Activated naive CD4-positive, alpha-beta T cell treated with anti-CD3 and anti-CD28 coated beads, Interleukin-2, amount 10 ng/mL, durations not matched to agents 7 days and 5 days (primary cell): ENCODE data around the gene LDLRAD2.

Experiments used
- CTCF ChIA-PET: fragments of 350-600 bp; sonication (Branson Sonifier 250); formaldehyde crosslinking; loops from one replicate; lab custom pipeline; 2021; ENCODE audit warnings: antibody characterized with exemption; lab: Charles Lee
- DNase-seq: peaks from one replicate; pipeline ENCODE4 v3.0.0-alpha.2; 2020
- H3K27ac Mint-ChIP-seq: one replicate; pipeline ENCODE4 v1.8.0; 2021; ENCODE audit warnings: mild to moderate bottlenecking, moderate library complexity, mixed read lengths
- H3K27me3 Mint-ChIP-seq: one replicate; pipeline ENCODE4 v1.8.0; 2021; ENCODE audit warnings: mild to moderate bottlenecking, mixed read lengths
- H3K36me3 Mint-ChIP-seq: one replicate; pipeline ENCODE4 v1.8.0; 2021; ENCODE audit warnings: mixed read lengths
- H3K4me1 Mint-ChIP-seq: one replicate; pipeline ENCODE4 v1.8.0; 2021; ENCODE audit warnings: mixed read lengths
- H3K4me3 Mint-ChIP-seq: one replicate; pipeline ENCODE4 v1.8.0; 2021; ENCODE audit warnings: mild to moderate bottlenecking, moderate library complexity, mixed read lengths
- H3K9me3 Mint-ChIP-seq: one replicate; pipeline ENCODE4 v1.8.0; 2021; ENCODE audit warnings: mixed read lengths

The LDLRAD2 gene

DNA sequence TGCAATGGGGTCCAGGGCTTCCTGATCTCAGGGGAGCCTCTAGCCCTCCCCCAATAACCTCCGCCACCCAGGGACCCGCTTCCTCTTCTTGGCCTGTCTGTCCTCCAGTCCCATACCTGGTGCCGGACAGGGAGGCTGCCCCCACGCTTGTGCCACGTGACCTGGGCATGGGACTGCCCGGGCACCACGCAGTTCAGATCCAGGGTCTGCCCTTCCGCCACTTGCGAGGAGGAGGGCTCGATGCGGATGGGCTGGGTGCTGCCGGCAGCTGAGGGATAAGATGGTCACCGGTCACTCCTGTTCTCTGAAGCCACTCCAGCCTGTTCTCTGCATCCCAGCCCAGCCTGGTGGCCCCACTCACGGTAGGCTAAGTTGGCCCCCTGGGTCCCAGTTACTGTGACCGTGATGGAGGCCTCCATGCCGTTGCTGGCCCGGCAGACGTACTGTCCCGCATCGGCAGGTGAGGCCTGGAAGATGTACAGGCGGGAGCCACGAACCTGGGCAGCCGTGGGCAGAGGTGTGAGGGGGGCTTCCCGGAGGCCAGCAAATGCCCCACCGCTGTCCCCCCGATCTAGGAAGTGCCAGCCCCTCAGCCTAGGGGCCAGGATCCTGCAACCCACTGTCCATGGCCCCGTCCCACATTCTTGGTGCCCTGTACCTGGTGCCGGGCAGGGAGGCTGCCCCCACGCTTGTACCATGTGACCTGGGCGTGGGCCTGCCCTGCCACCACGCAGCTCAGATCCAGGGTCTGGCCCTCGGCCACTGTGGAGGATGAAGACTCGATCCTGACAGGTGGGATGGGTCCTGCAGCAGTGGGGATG, 39.6 kb downstream of the LDLRAD2 start:
- no peak for DNase-seq
- Mint-ChIP-seq H3K4me1 (peaks cover 6% of the 10 kb centered on the region), H3K9me3 (no peaks in the 10 kb centered on the region), H3K4me3 (no peak overlapping the region), H3K27ac (no peak overlapping the region), H3K27me3 (no peaks in the 10 kb centered on the region), H3K36me3 (no peaks in the 10 kb centered on the region)
- CTCF ChIA-PET: no interaction called here

DNA sequence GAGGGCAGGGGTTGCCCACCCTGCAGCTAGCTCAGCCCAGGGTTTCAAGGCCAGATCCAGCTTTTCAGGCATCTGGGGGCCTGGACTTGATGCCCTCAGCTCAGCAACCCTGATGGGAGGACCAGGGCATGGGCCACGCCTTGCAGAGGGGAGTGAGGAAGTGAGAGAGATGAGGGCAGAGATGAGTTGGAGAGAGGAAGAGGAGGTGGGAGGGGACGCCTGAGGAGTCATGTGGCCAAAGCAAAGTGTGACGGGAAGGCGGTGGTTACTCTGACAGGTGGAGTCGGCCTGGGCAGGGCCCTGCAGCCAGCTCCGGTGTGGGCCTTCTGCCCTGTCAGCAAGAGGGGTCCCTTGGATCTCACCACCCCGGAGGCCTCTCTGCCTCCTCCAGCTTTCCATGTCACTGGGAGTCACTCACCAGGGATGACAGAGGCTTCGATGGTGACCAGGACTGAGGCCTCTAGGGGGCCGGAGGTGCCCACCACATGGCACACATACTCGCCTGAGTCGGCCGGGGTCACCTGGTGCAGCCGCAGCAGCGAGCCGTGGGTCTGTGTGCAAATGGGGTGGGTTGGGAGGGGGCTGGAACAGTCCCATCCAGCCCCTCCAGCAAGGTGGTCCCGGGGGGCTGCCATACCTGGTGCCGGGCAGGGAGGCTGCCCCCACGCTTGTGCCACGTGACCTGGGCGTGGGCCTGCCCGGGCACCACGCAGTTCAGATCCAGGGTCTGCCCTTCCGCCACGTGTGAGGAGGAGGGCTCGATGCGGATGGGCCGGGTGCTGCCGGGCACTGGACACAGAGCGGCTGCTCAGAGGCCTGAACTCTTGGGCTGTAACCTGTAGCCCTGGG, 40.4 kb downstream of the LDLRAD2 start:
- Mint-ChIP-seq H3K27ac (no peak overlapping the region), H3K4me3 (no peak overlapping the region), H3K4me1 (peaks cover 6% of the 10 kb centered on the region), H3K27me3 (no peaks in the 10 kb centered on the region), H3K9me3 (no peaks in the 10 kb centered on the region), H3K36me3 (no peaks in the 10 kb centered on the region)
- peak; percentile 25 for DNase-seq
- CTCF ChIA-PET: no interaction called here

DNA sequence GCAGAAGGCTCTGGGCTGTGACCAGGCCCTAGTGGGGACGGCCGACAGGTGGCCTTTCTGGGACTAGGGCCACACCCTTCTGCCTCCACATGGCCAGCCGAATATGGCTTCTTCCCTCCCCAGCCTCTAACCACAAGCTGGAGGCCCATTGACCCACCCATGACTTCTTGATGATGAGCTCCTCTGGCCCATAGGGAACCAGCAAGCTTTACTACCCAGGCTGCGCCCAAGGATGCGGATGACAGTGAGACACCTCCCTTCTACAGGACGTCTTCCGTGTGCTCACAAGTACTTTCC, 41.0 kb downstream of the LDLRAD2 start:
- Mint-ChIP-seq H3K36me3 (no peaks in the 10 kb centered on the region), H3K27ac (no peak overlapping the region)
- DNase-seq: no peak

DNA sequence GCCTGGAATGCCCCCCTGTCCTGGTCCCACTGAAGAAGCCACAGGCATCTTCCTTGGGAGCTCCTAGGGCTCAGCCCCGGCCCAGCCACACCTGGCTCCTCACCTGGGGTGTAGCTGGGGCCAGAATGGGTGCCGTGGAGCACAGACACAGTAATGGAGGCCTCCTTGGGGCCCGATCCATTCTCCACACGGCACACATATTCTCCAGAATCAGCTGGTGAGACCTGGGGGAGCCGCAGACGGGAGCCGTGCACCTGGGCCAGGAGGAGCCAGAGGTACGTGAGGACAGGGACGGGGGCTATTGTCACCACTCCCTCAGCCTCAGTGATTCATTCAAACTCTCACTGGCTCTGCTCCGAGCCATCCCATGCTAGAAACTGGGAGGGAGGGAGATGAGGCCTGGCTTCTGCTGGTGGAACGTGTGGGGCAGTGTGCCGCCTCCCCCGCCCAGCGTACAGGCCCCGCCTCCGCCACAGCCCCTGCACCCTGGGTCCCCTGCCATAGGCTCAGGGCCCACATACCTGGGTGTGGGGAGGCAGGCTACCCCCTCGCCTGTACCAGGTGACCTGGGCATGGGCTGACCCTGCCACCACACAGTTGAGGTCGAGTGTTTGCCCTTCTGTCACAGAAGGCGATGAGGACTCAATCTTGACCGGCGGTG, 42.2 kb downstream of the LDLRAD2 start:
- Mint-ChIP-seq H3K9me3 (no peaks in the 10 kb centered on the region), H3K27me3 (no peaks in the 10 kb centered on the region), H3K4me1 (peaks cover 6% of the 10 kb centered on the region), H3K36me3 (no peaks in the 10 kb centered on the region), H3K27ac (no peak overlapping the region), H3K4me3 (no peak overlapping the region)
- DNase-seq: no peak
- CTCF ChIA-PET: no interaction called here

More for the DNA sequence above, 41.0 kb downstream of the LDLRAD2 start:
- Mint-ChIP-seq H3K4me3 (no peak overlapping the region), H3K27me3 (no peaks in the 10 kb centered on the region), H3K9me3 (no peaks in the 10 kb centered on the region), H3K4me1 (peaks cover 6% of the 10 kb centered on the region)
- CTCF ChIA-PET: no interaction called here

DNA sequence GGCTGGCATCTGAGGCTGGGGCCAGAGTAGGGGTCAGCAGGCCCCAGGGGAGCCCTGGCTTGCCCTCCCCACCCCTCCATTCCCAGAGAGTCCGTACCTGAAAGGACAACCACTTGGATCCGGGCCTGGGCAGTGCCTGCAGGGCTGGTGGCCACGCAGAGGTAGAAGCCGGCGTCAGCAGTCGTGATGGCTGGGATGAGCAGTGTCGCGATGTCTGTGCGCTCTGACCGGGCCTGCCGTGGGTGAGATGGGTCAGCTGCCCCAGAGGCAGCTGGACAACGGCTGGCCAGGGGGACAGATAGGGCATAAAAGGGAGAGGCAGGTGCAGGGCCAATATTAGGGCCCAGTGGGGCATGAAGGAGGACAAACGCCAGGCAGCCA, 42.7 kb downstream of the LDLRAD2 start:
- Mint-ChIP-seq H3K9me3 (no peaks in the 10 kb centered on the region), H3K27me3 (no peaks in the 10 kb centered on the region), H3K4me3 (no peak overlapping the region), H3K36me3 (no peaks in the 10 kb centered on the region), H3K27ac (no peak overlapping the region), H3K4me1 (peaks cover 6% of the 10 kb centered on the region)
- CTCF ChIA-PET: no interaction called here
- DNase-seq: no peak

DNA sequence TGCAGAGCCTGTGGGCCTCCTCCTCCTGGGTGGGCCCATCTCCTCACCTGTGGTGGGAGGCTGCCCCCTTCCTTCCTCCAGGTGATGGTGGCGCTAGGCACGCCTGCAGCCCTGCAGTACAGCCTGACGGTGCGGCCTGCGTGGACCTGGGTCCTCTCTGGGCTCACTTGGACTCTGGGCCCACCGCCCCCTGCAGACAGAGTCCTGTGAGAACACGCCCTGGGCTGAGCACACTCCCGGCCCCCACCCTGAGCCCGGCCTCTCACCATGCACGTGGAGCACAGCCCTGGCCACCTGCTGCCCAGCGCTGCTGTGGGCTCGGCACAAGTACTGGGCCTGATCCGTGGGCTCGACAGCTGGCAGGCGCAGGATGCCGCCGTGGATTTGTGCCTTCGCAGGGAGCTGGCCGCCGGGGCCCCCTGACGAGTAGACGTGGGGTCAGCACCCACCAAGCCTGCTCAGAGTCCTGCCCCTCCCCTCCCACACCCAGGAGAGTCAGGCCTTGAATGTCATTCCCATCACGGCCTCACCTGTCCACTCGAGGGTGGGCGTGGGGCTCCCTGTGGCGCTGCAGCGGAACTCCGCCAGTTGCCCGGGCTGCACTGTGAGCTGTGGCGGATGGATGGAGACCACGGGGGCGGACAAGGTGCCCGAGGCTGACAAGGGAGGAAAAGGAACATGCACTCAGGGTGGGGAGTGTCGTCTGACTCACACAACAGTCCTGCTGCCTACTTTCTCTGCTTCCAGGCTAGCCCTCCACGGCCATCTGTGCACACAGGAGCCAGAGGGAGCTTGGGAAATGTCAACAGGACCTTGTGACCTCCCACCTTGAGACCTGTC, 43.4 kb downstream of the LDLRAD2 start:
- Mint-ChIP-seq H3K9me3 (no peaks in the 10 kb centered on the region), H3K27ac (no peak overlapping the region), H3K27me3 (no peaks in the 10 kb centered on the region), H3K4me1 (peaks cover 6% of the 10 kb centered on the region), H3K36me3 (no peaks in the 10 kb centered on the region), H3K4me3 (no peak overlapping the region)
- DNase-seq: no peak
- CTCF ChIA-PET: no interaction called here

DNA sequence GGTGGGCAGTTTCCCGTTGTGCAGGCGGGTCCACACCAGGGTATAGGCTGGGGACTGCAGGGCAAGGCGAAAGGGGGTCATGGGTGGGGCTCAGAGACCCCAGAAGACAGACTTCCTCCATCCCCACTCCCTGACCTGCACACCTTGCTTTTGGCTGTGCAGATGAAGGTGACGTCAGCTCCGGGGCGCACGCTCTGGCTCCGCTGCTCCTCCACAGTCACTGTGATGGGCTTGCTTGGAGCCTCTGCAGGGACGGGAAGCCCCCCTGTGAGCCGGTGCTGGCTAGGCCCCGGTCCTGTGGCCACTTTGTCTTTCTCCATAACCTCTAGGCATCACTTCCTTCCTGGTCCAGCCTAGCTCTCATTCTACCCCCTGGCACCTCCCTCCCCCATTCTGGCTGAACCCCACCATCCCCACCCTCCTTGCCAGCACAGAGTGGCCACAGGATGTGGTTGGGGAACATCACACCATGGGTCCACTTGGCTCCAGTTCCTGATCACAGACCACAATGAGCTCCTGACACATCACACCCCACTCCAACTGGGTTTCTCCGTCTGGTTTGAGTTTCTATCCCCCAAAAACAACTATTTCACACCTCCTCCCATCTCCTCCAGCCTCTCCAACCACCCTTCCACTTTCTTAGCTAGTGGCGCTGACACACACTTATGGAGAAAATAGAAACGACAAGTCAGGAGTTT, 45.2 kb downstream of the LDLRAD2 start:
- Mint-ChIP-seq H3K36me3 (no peaks in the 10 kb centered on the region), H3K27me3 (no peaks in the 10 kb centered on the region), H3K27ac (no peak overlapping the region), H3K4me3 (no peak overlapping the region), H3K9me3 (no peaks in the 10 kb centered on the region), H3K4me1 (peaks cover 2% of the 10 kb centered on the region)
- no peak for DNase-seq
- CTCF ChIA-PET: no interaction called here

DNA sequence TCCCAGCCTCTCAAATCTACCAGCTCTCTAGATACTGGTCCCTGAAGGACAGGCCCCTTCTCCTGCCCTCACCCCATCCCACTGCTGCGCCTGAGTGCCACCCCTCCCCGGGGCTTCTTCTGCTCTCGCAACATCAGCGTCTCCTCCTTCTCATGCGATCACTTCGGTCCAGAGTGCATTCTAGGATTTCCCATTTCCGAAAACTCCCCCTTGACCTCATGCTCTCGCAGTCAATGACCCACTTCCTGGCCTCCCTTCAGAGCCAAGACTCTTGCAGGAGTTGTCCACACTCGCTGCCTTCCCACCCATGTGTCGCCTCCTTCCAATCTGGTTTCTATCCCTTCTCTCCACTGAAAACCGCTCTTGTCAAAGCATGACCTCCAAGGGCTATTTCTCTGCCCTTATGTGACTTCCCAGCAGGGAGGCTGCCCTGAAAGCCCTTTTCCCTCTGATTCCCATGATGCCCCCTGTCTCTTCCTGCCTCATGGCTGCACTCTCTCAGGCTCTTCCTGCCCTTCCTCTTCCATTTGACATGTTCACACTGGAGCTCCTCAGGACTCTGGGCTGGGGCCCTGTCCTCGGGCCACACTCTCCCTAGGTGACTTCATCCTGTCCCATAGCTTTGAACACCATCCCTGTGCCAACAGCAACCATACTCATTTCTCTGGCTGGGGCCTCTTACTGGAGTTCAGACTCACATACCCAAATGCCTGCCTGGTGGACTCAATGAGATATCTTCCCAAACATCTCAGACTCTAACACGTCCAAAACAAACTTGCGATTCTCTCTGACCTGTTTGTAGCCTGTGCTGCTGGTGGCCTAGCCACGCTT, 46.0 kb downstream of the LDLRAD2 start:
- DNase-seq: no peak
- no peak overlapping the region for H3K4me3 Mint-ChIP-seq
- H3K27ac Mint-ChIP-seq: no peak overlapping the region
- no peaks in the 10 kb centered on the region for H3K36me3 Mint-ChIP-seq
- CTCF ChIA-PET: interaction anchor here (1.0 kb wide), 1 partner anchor 24 kb away, joined by 3 read pairs; no protein-coding TSS in a partner anchor
- no peaks in the 10 kb centered on the region for H3K27me3 Mint-ChIP-seq
- no peaks in the 10 kb centered on the region for H3K4me1 Mint-ChIP-seq
- no peaks in the 10 kb centered on the region for H3K9me3 Mint-ChIP-seq

DNA sequence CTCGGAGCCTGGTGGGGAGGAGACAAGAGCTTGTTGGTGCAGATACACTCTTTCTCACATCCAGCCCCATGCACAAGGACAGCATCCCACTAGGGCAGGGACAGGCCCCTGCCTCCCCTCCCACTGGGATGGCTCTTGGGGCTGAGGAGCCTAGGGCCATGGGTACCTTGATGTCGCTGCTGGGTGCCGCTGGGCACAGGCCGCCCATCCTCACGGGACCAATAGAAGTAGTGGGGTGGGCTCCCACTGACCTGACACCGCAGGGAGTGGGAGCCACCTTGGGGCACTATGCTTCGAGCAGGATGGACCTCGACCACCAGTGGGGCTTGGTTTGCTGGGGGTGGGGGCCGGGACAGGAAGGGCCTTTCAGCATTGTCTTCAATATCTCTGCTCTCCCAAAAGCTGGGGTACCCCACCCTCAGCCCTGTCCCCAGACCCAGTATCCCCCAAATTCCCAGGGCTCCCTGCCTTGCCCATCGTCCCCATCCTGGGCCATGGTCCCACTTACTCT, 47.7 kb downstream of the LDLRAD2 start:
- Mint-ChIP-seq H3K27me3 (no peaks in the 10 kb centered on the region), H3K36me3 (no peaks in the 10 kb centered on the region), H3K4me1 (no peaks in the 10 kb centered on the region), H3K4me3 (no peak overlapping the region), H3K9me3 (no peaks in the 10 kb centered on the region), H3K27ac (no peak overlapping the region)
- CTCF ChIA-PET: interaction anchor here (0.7 kb wide), 1 partner anchor 262 kb away, joined by 4 read pairs; no protein-coding TSS in a partner anchor
- no peak for DNase-seq

DNA sequence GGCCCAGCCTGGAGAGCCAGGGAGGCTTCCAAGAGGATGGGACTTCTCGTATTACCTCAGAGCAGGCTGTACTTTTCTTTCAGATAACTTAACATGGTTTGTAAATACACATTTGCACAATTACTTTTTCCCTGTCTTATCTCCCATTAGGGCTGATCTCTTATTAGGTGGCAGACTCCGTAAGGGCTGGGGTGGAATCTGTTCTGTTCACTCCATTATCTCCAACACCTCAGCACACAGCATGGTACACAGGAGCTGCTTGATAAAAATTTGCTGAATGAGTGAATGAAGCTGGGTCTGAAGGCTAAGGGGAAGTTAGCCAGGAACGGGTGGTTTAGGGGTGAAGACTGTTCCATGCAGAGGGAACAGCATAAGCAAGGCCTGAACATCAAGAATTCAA, 48.9 kb downstream of the LDLRAD2 start:
- CTCF ChIA-PET: no interaction called here
- Mint-ChIP-seq H3K27ac (no peak overlapping the region), H3K4me1 (no peaks in the 10 kb centered on the region), H3K36me3 (no peaks in the 10 kb centered on the region), H3K9me3 (no peaks in the 10 kb centered on the region), H3K27me3 (no peaks in the 10 kb centered on the region), H3K4me3 (no peak overlapping the region)
- no peak for DNase-seq

DNA sequence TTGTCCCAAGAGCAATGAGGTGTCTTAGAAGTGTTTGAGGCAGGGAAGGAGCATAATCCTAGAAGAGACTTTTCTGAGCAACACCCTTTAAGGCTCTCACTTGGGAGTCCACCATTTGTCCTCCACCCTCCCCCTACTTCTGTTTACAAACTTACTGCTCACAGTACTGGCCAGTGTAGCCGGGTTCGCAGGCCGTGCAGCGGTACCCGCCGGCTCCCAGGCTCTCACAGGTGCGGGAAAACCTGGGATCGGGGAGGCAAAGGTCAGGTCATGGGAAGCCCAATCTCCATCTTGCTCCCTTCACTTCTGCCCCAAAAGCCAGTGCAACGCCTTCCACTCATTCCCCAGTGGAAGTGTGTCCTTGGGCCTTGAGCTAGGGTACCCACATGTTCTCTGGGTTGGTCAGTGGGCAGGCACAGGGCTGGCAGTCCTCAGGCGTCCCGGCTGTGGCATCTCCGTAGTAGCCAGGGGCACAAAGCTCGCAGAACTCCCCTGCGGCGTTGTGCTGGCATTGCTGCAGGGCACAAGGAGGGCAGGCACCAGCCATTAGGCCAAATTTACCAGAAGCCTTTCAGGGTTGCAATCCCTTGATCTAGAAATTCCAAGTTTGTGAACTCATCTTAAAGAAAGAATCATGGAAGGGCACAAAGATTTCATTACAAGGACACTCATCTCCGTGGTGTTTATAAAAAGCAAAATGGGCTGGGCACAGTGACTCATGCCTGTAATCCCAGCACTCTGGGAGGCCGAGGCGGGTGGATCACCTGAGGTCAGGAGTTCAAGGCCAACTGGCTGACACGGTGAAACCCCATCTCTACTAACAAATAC, 49.8 kb downstream of the LDLRAD2 start:
- Mint-ChIP-seq H3K27me3 (no peaks in the 10 kb centered on the region), H3K9me3 (no peaks in the 10 kb centered on the region), H3K4me1 (no peaks in the 10 kb centered on the region), H3K36me3 (no peaks in the 10 kb centered on the region), H3K27ac (no peak overlapping the region), H3K4me3 (no peak overlapping the region)
- no peak for DNase-seq
- CTCF ChIA-PET: interaction anchor here (0.6 kb wide), 1 partner anchor 1271 kb away, joined by 3 read pairs; no protein-coding TSS in a partner anchor

DNA sequence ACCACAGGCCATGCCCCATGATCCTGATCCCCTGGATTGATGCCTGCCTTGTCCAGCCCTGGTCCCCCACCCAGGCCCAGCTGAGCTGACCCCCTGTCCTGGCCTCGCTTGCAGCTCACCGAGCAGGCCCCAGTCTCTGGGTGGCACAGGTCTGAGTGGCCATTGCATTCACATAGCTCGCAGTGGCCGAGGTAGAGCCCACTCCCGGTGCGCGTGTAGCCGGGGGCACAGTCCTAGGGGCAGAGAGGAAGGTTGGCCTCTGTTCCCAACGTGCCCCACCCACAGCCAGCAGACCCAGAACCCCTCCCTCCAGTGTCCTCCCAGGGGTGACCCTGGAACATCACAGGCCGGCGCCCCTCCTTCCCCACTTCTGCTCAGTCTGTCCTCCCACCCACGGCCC, 51.9 kb downstream of the LDLRAD2 start:
- no peak for DNase-seq
- Mint-ChIP-seq H3K9me3 (no peaks in the 10 kb centered on the region), H3K27me3 (no peaks in the 10 kb centered on the region), H3K4me1 (no peaks in the 10 kb centered on the region), H3K36me3 (no peaks in the 10 kb centered on the region), H3K27ac (no peak overlapping the region), H3K4me3 (no peak overlapping the region)
- CTCF ChIA-PET: no interaction called here
